ENCODE data around the gene OSBPL9. TPM values are rescaled to one million over a fixed set of nuclear protein-coding genes. Genes with fewer than 3 reads are reported as not detected.

Gene OSBPL9
- total RNA-seq, 2 experiments from 2014 or later, result 58.6 to 87.8 TPM

- TF ChIP-seq CTCF (conservative IDR thresholded peaks at IDR 0.05; ENCODE audit: low read length) (no peak), EZH2phosphoT487 (IDR thresholded peaks at IDR 0.05; ENCODE audit: borderline replicate concordance, low read depth, low read length) (no peak)
- Histone ChIP-seq H3K9me3 (ENCODE audit: low read length) (no peaks in the 10 kb centered on the region), H4K20me1 (ENCODE audit: insufficient read depth, low read length) (no peaks in the 10 kb centered on the region), H3K4me3 (ENCODE audit: low read depth, low read length, poor library complexity, severe bottlenecking) (no peak overlapping the region), H3K4me1 (ENCODE audit: insufficient read depth, low read length, poor library complexity, severe bottlenecking) (no peaks in the 10 kb centered on the region), H3K79me2 (ENCODE audit: insufficient read depth, low read depth, low read length) (no peaks in the 10 kb centered on the region), H3K36me3 (ENCODE audit: insufficient read depth, low read length) (no peaks in the 10 kb centered on the region), H3K9me2 (ENCODE audit: insufficient read depth, low read length) (no peaks in the 10 kb centered on the region), H3K4me2 (ENCODE audit: low read length) (no peak overlapping the region), H2AFZ (ENCODE audit: low read length) (no peak overlapping the region), H3K27ac (ENCODE audit: low read depth, low read length, poor library complexity, severe bottlenecking) (no peak overlapping the region)
- ChIA-PET POLR2A (no interaction called here), CTCF (ENCODE audit: unreplicated experiment) (no interaction called here)
- no TSS peak for BruUV-seq (replicated peaks)
- intact Hi-C loops (cut with micrococcal nuclease; ENCODE audit: unreplicated experiment), result no loop called here
- DNase-seq (ENCODE audit: low spot score), result no peak
These were observed 32.8 kb downstream of the OSBPL9 start for GRCh38 chr1:51649593-51650091.

- intact Hi-C loops (cut with micrococcal nuclease; ENCODE audit: unreplicated experiment), result no loop called here
- Histone ChIP-seq H3K4me3 (ENCODE audit: low read depth, low read length, poor library complexity, severe bottlenecking) (no peak overlapping the region), H3K4me1 (ENCODE audit: insufficient read depth, low read length, poor library complexity, severe bottlenecking) (no peaks in the 10 kb centered on the region), H3K9me2 (ENCODE audit: insufficient read depth, low read length) (no peaks in the 10 kb centered on the region), H2AFZ (ENCODE audit: low read length) (no peak overlapping the region), H3K9me3 (ENCODE audit: low read length) (no peaks in the 10 kb centered on the region), H3K36me3 (ENCODE audit: insufficient read depth, low read length) (no peaks in the 10 kb centered on the region), H3K27ac (ENCODE audit: low read depth, low read length, poor library complexity, severe bottlenecking) (no peak overlapping the region), H3K79me2 (ENCODE audit: insufficient read depth, low read depth, low read length) (no peaks in the 10 kb centered on the region), H3K4me2 (ENCODE audit: low read length) (no peak overlapping the region), H4K20me1 (ENCODE audit: insufficient read depth, low read length) (no peaks in the 10 kb centered on the region)
- POLR2A ChIA-PET, result no interaction called here
- no peak for DNase-seq (ENCODE audit: low spot score)
- no TSS peak for BruUV-seq (replicated peaks)
- no peak for TF ChIP-seq CTCF (conservative IDR thresholded peaks at IDR 0.05; ENCODE audit: low read length)
- TF ChIP-seq EZH2phosphoT487 (IDR thresholded peaks at IDR 0.05; ENCODE audit: borderline replicate concordance, low read depth, low read length), result no peak
- CTCF ChIA-PET (ENCODE audit: unreplicated experiment), result no interaction called here
These were observed 33.3 kb downstream of the OSBPL9 start for GRCh38 chr1:51650198-51650597.

- POLR2A ChIA-PET, result interaction anchor here (1.0 kb wide), 1 partner anchor 1097 kb away, joined by 4 read pairs; no protein-coding TSS in a partner anchor
These were observed 34.7 kb downstream of the OSBPL9 start for GRCh38 chr1:51651552-51651942.

More at GRCh38 chr1:51651552-51651942, 34.7 kb downstream of the OSBPL9 start:
- Histone ChIP-seq H3K36me3 (ENCODE audit: insufficient read depth, low read length) (no peaks in the 10 kb centered on the region), H3K4me2 (ENCODE audit: low read length) (no peak overlapping the region), H3K27ac (ENCODE audit: low read depth, low read length, poor library complexity, severe bottlenecking) (no peak overlapping the region), H2AFZ (ENCODE audit: low read length) (no peak overlapping the region), H3K79me2 (ENCODE audit: insufficient read depth, low read depth, low read length) (no peaks in the 10 kb centered on the region), H4K20me1 (ENCODE audit: insufficient read depth, low read length) (no peaks in the 10 kb centered on the region), H3K4me3 (ENCODE audit: low read depth, low read length, poor library complexity, severe bottlenecking) (no peak overlapping the region), H3K4me1 (ENCODE audit: insufficient read depth, low read length, poor library complexity, severe bottlenecking) (no peaks in the 10 kb centered on the region), H3K9me3 (ENCODE audit: low read length) (no peaks in the 10 kb centered on the region), H3K9me2 (ENCODE audit: insufficient read depth, low read length) (no peaks in the 10 kb centered on the region)
- BruUV-seq (replicated peaks), result no TSS peak
- intact Hi-C loops (cut with micrococcal nuclease; ENCODE audit: unreplicated experiment), result no loop called here
- CTCF ChIA-PET (ENCODE audit: unreplicated experiment), result no interaction called here
- TF ChIP-seq CTCF (conservative IDR thresholded peaks at IDR 0.05; ENCODE audit: low read length) (no peak), EZH2phosphoT487 (IDR thresholded peaks at IDR 0.05; ENCODE audit: borderline replicate concordance, low read depth, low read length) (no peak)
- DNase-seq (ENCODE audit: low spot score), result no peak

Measured in OCI-LY7 (cell line).